ENCODE data around the gene GATA1. TPM values are rescaled to one million over a fixed set of nuclear protein-coding genes. Genes with fewer than 3 reads are reported as not detected.
A peak's percentile ranks its signal among the peaks of the same experiment; 100 is the strongest.

The GATA1 gene
- total RNA-seq, 1 experiment from 2014 or later: 0.23 TPM

- BruUV-seq (replicated peaks): no TSS peak
- Histone ChIP-seq H3K4me3 (ENCODE audit: low read depth in 2 of 2, low read length in 2 of 2) (peak overlapping the region; percentile 58 to 74), H3K4me1 (ENCODE audit: control insufficient read depth, insufficient read depth, low read length) (peaks cover 4% of the 10 kb centered on the region), H3K9me3 (ENCODE audit: control insufficient read depth, insufficient read depth, low read depth, low read length) (no peaks in the 10 kb centered on the region), H3K27me3 (ENCODE audit: control insufficient read depth, insufficient read depth, low read length) (no peaks in the 10 kb centered on the region), H3K27ac (ENCODE audit: low read length) (peak overlapping the region; percentile 95), H3K36me3 (ENCODE audit: control insufficient read depth, insufficient read depth, low read length) (no peaks in the 10 kb centered on the region)
- intact Hi-C loops (cut with micrococcal nuclease; ENCODE audit: unreplicated experiment) (no loop called here), in situ Hi-C loops (cut with HindIII; ENCODE audit: low pct_unique_long_range_greater_than_20kb, low sequenced_read_pairs) (no loop called here)
- DNase-seq (ENCODE audit: low read depth, low spot score): peak; percentile 92
- peak; percentile 99 for ATAC-seq
- ChIA-PET CTCF (interaction anchor here (0.6 kb wide), 1 partner anchor 418 kb away, joined by 3 read pairs; no protein-coding TSS in a partner anchor), POLR2A (interaction anchor here (0.5 to 0.6 kb wide), 2 partner anchors 63 to 169 kb away, joined by 3 to 5 read pairs; no protein-coding TSS in a partner anchor)
- TF ChIP-seq SIN3A (IDR thresholded peaks at IDR 0.05; ENCODE audit: borderline replicate concordance, insufficient read depth, low read depth, low read length) (0 out of 2 replicates have a peak, but pooled peaks have one; percentile 32), TCF7L2 (IDR thresholded peaks at IDR 0.05; ENCODE audit: low read depth, low read length) (0 out of 2 replicates have a peak, but pooled peaks have one; percentile 24), POLR2AphosphoS5 (IDR thresholded peaks at IDR 0.05; ENCODE audit: low read depth, low read length) (peak; percentile 82), CTCF (IDR thresholded peaks at IDR 0.05) (no peak), REST (IDR thresholded peaks at IDR 0.05; ENCODE audit: insufficient read depth in 1 of 2, low read depth in 2 of 2, low read length in 1 of 2) (no peak)
Observed at GRCh38 chrX:48737213-48737938, 49.0 kb upstream of the GATA1 start.

GRCh38 chrX:48737940-48738339 is 48.5 kb upstream of the GATA1 start:
- ATAC-seq (no peak; the same call in 1 of the 2 replicates), DNase-seq (ENCODE audit: low read depth, low spot score) (no peak)
- Histone ChIP-seq H3K9me3 (ENCODE audit: control insufficient read depth, insufficient read depth, low read depth, low read length) (no peaks in the 10 kb centered on the region), H3K36me3 (ENCODE audit: control insufficient read depth, insufficient read depth, low read length) (no peaks in the 10 kb centered on the region), H3K27me3 (ENCODE audit: control insufficient read depth, insufficient read depth, low read length) (no peaks in the 10 kb centered on the region), H3K27ac (ENCODE audit: low read length) (peak overlapping the region; percentile 95), H3K4me3 (ENCODE audit: low read depth in 2 of 2, low read length in 2 of 2) (peak overlapping the region; percentile 58 to 74), H3K4me1 (ENCODE audit: control insufficient read depth, insufficient read depth, low read length) (peaks cover 4% of the 10 kb centered on the region)
- ChIA-PET CTCF (interaction anchor here (0.6 kb wide), 1 partner anchor 418 kb away, joined by 3 read pairs; no protein-coding TSS in a partner anchor), POLR2A (no interaction called here)
- intact Hi-C loops (cut with micrococcal nuclease; ENCODE audit: unreplicated experiment) (no loop called here), in situ Hi-C loops (cut with HindIII; ENCODE audit: low pct_unique_long_range_greater_than_20kb, low sequenced_read_pairs) (no loop called here)
- no TSS peak for BruUV-seq (replicated peaks)
- TF ChIP-seq CTCF (IDR thresholded peaks at IDR 0.05): no peak
- no peak for TF ChIP-seq SIN3A (IDR thresholded peaks at IDR 0.05; ENCODE audit: borderline replicate concordance, insufficient read depth, low read depth, low read length)
- no peak for TF ChIP-seq REST (IDR thresholded peaks at IDR 0.05; ENCODE audit: insufficient read depth in 1 of 2, low read depth in 2 of 2, low read length in 1 of 2)
- TF ChIP-seq TCF7L2 (IDR thresholded peaks at IDR 0.05; ENCODE audit: low read depth, low read length): no peak
- TF ChIP-seq POLR2AphosphoS5 (IDR thresholded peaks at IDR 0.05; ENCODE audit: low read depth, low read length): no peak
